ENCODE data around the gene AOPEP. TPM values are rescaled to one million over a fixed set of nuclear protein-coding genes. Genes with fewer than 3 reads are reported as not detected.

Gene AOPEP
- total and polyA plus RNA-seq, 2 donors (not counting 3 experiments of a cell fraction or from before 2014, with no cell fraction given): 20.2 to 41.6 TPM

- intact Hi-C loops (cut with micrococcal nuclease): no loop called here
- no peaks in the 10 kb centered on the region for H3K27me3 ChIP-seq (ENCODE audit: control insufficient read depth in 2 of 2, insufficient read depth in 2 of 2, low read length in 2 of 2)
- H2AFZ ChIP-seq (ENCODE audit: low read depth, low read length): no peak overlapping the region
- H3K4me2 ChIP-seq (ENCODE audit: insufficient read depth, low read length): no peak overlapping the region
- H4K20me1 ChIP-seq (replicated peaks; ENCODE audit: control insufficient read depth, extremely low read depth, insufficient read depth, low read length): no peaks in the 10 kb centered on the region
- POLR2A ChIA-PET: no interaction called here
- H3K79me2 ChIP-seq (ENCODE audit: control insufficient read depth, insufficient read depth, low read length): no peaks in the 10 kb centered on the region
- dilution Hi-C loops (cut with MboI; ENCODE audit: extremely low pct_ligation_motif_present, low sequenced_read_pairs): no loop called here
- no peaks in the 10 kb centered on the region for H3K9me3 ChIP-seq (replicated peaks; ENCODE audit: control insufficient read depth, insufficient read depth, low read length)
- H3K9ac ChIP-seq (replicated peaks; ENCODE audit: extremely low read depth, insufficient read depth, low read length): no peak overlapping the region
- H3K36me3 ChIP-seq (ENCODE audit: control insufficient read depth in 2 of 2, extremely low read depth in 1 of 2, insufficient read depth in 2 of 2, low read length in 2 of 2): peaks cover 0 to 2% of the 10 kb centered on the region in 2 experiments
- BruUV-seq (replicated peaks): no TSS peak
- H3K4me3 ChIP-seq (replicated peaks in 1 of 3; ENCODE audit: insufficient read depth in 1 of 3, low read depth in 1 of 3, low read length in 3 of 3): no peak overlapping the region
- no peak overlapping the region for H3K27ac ChIP-seq (ENCODE audit: insufficient read depth, low read depth, low read length)
- DNase-seq (ENCODE audit: low read depth, low spot score) (no peak), FAIRE-seq (no peak)
- no peak for TF ChIP-seq MAX (IDR thresholded peaks at IDR 0.05; ENCODE audit: insufficient read depth, insufficient read length)
- H3K9me1 ChIP-seq (replicated peaks; ENCODE audit: control insufficient read depth, extremely low read depth, insufficient read depth, low read length): no peaks in the 10 kb centered on the region
- CTCF ChIA-PET: interaction anchor here (0.7 to 1.3 kb wide), 3 partner anchors 14 to 330 kb away, joined by 3 to 4 read pairs (median 3); no protein-coding TSS in a partner anchor
- no peaks in the 10 kb centered on the region for H3K4me1 ChIP-seq (ENCODE audit: control insufficient read depth, extremely low read depth, insufficient read depth, low read length)
Measured at GRCh38 chr9:95112436-95113280, 386.2 kb downstream of the AOPEP start.

GRCh38 chr9:95115104-95115503, 388.6 kb downstream of the AOPEP start:
- Histone ChIP-seq H3K9me1 (replicated peaks; ENCODE audit: control insufficient read depth, extremely low read depth, insufficient read depth, low read length) (no peaks in the 10 kb centered on the region), H3K9me3 (replicated peaks; ENCODE audit: control insufficient read depth, insufficient read depth, low read length) (no peaks in the 10 kb centered on the region), H3K4me3 (replicated peaks in 1 of 3; ENCODE audit: insufficient read depth in 1 of 3, low read depth in 1 of 3, low read length in 3 of 3) (no peak overlapping the region), H2AFZ (ENCODE audit: low read depth, low read length) (no peak overlapping the region), H3K36me3 (ENCODE audit: control insufficient read depth in 2 of 2, extremely low read depth in 1 of 2, insufficient read depth in 2 of 2, low read length in 2 of 2) (no peaks in the 10 kb centered on the region), H3K4me1 (ENCODE audit: control insufficient read depth, extremely low read depth, insufficient read depth, low read length) (no peaks in the 10 kb centered on the region), H4K20me1 (replicated peaks; ENCODE audit: control insufficient read depth, extremely low read depth, insufficient read depth, low read length) (no peaks in the 10 kb centered on the region), H3K4me2 (ENCODE audit: insufficient read depth, low read length) (no peak overlapping the region), H3K27me3 (ENCODE audit: control insufficient read depth in 2 of 2, insufficient read depth in 2 of 2, low read length in 2 of 2) (no peaks in the 10 kb centered on the region), H3K27ac (ENCODE audit: insufficient read depth, low read depth, low read length) (no peak overlapping the region), H3K9ac (replicated peaks; ENCODE audit: extremely low read depth, insufficient read depth, low read length) (no peak overlapping the region), H3K79me2 (ENCODE audit: control insufficient read depth, insufficient read depth, low read length) (no peaks in the 10 kb centered on the region)
- TF ChIP-seq FOS (IDR thresholded peaks at IDR 0.05; ENCODE audit: borderline replicate concordance, insufficient read depth, low read length) (no peak), JUN (IDR thresholded peaks at IDR 0.05; ENCODE audit: borderline replicate concordance, insufficient read depth, insufficient read length, low read depth) (no peak), POLR2A (IDR thresholded peaks at IDR 0.05; ENCODE audit: low read depth, low read length) (no peak), GATA2 (IDR thresholded peaks at IDR 0.05; ENCODE audit: insufficient read depth, insufficient read length, low read depth, low read length) (no peak), POLR2AphosphoS5 (IDR thresholded peaks at IDR 0.05; ENCODE audit: insufficient read depth, low read depth, low read length) (no peak), CTCF (IDR thresholded peaks at IDR 0.05; ENCODE audit: extremely low read depth in 1 of 2, insufficient read depth in 1 of 2, low read depth in 1 of 2, low read length in 2 of 2) (no peak), EZH2 (IDR thresholded peaks at IDR 0.05; ENCODE audit: borderline replicate concordance, low read depth, low read length, severe bottlenecking) (no peak), MYC (IDR thresholded peaks at IDR 0.05; ENCODE audit: low read depth, low read length) (no peak), MAX (IDR thresholded peaks at IDR 0.05; ENCODE audit: insufficient read depth, insufficient read length) (no peak)
- FAIRE-seq: no peak
- ChIA-PET CTCF (interaction anchor here (0.7 to 5.8 kb wide), 7 partner anchors 11 to 434 kb away, joined by 3 to 48 read pairs (median 4); no protein-coding TSS in a partner anchor), POLR2A (no interaction called here)
- no TSS peak for BruUV-seq (replicated peaks)
- intact Hi-C loops (cut with micrococcal nuclease) (no loop called here), dilution Hi-C loops (cut with MboI; ENCODE audit: extremely low pct_ligation_motif_present, low sequenced_read_pairs) (no loop called here)
- no peak for DNase-seq (ENCODE audit: low read depth, low spot score)

Data from endothelial cell of umbilical vein (primary cell).